ENCODE data around the gene SRPRA. TPM values are rescaled to one million over a fixed set of nuclear protein-coding genes. Genes with fewer than 3 reads are reported as not detected.

Gene SRPRA
- total and polyA plus RNA-seq, 4 donors = 28.7 to 143 (median 102) TPM

DNA sequence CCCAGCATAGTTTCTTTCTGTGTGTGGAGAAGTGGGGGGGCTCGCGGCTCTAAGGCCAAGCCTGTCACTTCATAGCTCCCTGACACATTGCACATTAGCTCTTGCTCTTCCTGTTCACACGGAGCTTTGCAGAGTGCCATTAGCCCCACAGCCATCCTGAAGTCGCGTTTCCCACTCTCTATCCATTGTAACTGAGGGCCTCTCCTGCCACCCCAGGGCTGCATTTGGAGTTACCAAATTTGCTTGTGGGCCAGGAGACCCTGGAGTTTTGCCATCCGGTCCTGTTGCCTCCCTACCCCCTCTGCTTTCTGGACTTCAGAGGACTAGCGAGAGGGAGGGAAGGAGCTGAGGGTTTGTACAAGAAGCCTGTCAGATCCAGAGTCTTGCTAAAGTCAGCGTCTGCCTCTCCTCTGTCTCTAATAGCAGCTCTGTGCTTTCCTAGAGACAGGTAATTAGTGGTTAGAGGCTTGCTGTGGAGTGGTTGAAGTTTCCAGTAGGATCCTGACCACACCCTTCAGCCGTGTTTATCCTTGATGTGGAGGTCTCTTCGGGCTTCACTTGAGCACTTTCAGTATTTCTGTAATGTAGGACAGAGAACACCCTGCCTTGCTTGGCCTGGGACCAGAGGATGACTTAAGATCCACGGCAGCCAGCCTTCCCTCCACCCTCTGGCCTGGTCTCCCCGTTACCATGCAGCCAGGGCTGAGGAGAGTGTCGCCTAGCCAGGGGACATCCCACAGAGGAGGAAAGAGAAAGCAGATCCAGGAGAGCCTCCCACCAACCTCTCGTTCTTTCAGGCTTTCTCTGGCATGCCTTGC lies 49.3 kb upstream of the SRPRA start:
- WGBS = 75% methylated on average over 14 of the region's 14 CpGs
- Histone ChIP-seq H3K27ac (ENCODE audit: low read depth in 1 of 2, low read length in 2 of 2) (peak overlapping the region; percentile 56 to 61), H3K9me3 (ENCODE audit: control insufficient read depth in 4 of 4, low read length in 3 of 4) (no peaks in the 10 kb centered on the region), H3K9ac (ENCODE audit: low read depth in 1 of 2, low read length in 2 of 2) (no peak overlapping the region), H3K4me1 (ENCODE audit: control insufficient read depth in 4 of 4, insufficient read depth in 4 of 4, low read length in 3 of 4) (peaks cover 0 to 5% (median 0%) of the 10 kb centered on the region in 4 donors), H3K4me3 (ENCODE audit: low read depth in 1 of 3, low read length in 3 of 3) (no peak overlapping the region), H3K27me3 (ENCODE audit: control insufficient read depth in 4 of 4, insufficient read depth in 4 of 4, low read length in 3 of 4) (no peaks in the 10 kb centered on the region), H3K36me3 (ENCODE audit: control insufficient read depth in 4 of 4, insufficient read depth in 3 of 4, low read depth in 1 of 4, low read length in 3 of 4) (no peaks in the 10 kb centered on the region)
- DNase-seq (ENCODE audit: low spot score) = no peak
- TF ChIP-seq HNF4A (conservative IDR thresholded peaks at IDR 0.05) = no peak
- TF ChIP-seq, protein P1, sequence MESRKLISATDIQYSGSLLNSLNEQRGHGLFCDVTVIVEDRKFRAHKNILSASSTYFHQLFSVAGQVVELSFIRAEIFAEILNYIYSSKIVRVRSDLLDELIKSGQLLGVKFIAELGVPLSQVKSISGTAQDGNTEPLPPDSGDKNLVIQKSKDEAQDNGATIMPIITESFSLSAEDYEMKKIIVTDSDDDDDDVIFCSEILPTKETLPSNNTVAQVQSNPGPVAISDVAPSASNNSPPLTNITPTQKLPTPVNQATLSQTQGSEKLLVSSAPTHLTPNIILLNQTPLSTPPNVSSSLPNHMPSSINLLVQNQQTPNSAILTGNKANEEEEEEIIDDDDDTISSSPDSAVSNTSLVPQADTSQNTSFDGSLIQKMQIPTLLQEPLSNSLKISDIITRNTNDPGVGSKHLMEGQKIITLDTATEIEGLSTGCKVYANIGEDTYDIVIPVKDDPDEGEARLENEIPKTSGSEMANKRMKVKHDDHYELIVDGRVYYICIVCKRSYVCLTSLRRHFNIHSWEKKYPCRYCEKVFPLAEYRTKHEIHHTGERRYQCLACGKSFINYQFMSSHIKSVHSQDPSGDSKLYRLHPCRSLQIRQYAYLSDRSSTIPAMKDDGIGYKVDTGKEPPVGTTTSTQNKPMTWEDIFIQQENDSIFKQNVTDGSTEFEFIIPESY (IDR thresholded peaks at IDR 0.05) = no peak
- TF ChIP-seq, protein P2, sequence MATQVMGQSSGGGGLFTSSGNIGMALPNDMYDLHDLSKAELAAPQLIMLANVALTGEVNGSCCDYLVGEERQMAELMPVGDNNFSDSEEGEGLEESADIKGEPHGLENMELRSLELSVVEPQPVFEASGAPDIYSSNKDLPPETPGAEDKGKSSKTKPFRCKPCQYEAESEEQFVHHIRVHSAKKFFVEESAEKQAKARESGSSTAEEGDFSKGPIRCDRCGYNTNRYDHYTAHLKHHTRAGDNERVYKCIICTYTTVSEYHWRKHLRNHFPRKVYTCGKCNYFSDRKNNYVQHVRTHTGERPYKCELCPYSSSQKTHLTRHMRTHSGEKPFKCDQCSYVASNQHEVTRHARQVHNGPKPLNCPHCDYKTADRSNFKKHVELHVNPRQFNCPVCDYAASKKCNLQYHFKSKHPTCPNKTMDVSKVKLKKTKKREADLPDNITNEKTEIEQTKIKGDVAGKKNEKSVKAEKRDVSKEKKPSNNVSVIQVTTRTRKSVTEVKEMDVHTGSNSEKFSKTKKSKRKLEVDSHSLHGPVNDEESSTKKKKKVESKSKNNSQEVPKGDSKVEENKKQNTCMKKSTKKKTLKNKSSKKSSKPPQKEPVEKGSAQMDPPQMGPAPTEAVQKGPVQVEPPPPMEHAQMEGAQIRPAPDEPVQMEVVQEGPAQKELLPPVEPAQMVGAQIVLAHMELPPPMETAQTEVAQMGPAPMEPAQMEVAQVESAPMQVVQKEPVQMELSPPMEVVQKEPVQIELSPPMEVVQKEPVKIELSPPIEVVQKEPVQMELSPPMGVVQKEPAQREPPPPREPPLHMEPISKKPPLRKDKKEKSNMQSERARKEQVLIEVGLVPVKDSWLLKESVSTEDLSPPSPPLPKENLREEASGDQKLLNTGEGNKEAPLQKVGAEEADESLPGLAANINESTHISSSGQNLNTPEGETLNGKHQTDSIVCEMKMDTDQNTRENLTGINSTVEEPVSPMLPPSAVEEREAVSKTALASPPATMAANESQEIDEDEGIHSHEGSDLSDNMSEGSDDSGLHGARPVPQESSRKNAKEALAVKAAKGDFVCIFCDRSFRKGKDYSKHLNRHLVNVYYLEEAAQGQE (IDR thresholded peaks at IDR 0.05) = no peak

- Histone ChIP-seq H3K4me1 (ENCODE audit: control insufficient read depth in 4 of 4, insufficient read depth in 4 of 4, low read length in 3 of 4) (peaks cover 0 to 5% (median 0%) of the 10 kb centered on the region in 4 donors), H3K27ac (ENCODE audit: low read depth in 1 of 2, low read length in 2 of 2) (peak overlapping the region; percentile 56 to 61), H3K4me3 (ENCODE audit: low read depth in 1 of 3, low read length in 3 of 3) (no peak overlapping the region), H3K27me3 (ENCODE audit: control insufficient read depth in 4 of 4, insufficient read depth in 4 of 4, low read length in 3 of 4) (no peaks in the 10 kb centered on the region), H3K9ac (ENCODE audit: low read depth in 1 of 2, low read length in 2 of 2) (no peak overlapping the region), H3K36me3 (ENCODE audit: control insufficient read depth in 4 of 4, insufficient read depth in 3 of 4, low read depth in 1 of 4, low read length in 3 of 4) (no peaks in the 10 kb centered on the region), H3K9me3 (ENCODE audit: control insufficient read depth in 4 of 4, low read length in 3 of 4) (no peaks in the 10 kb centered on the region)
- WGBS = 78% methylated on average over 1 of the region's 1 CpG
- no peak for DNase-seq (ENCODE audit: low spot score)
- TF ChIP-seq, protein P1 (IDR thresholded peaks at IDR 0.05) = no peak
- no peak for TF ChIP-seq HNF4G (IDR thresholded peaks at IDR 0.05)
- TF ChIP-seq FOXA1 (IDR thresholded peaks at IDR 0.05) = no peak
- no peak for TF ChIP-seq JUND (IDR thresholded peaks at IDR 0.05)
- TF ChIP-seq HNF4A (conservative IDR thresholded peaks at IDR 0.05) = no peak
- TF ChIP-seq EGR1 (IDR thresholded peaks at IDR 0.05; ENCODE audit: low read depth in 2 of 2) = no peak
- TF ChIP-seq RAD21 (IDR thresholded peaks at IDR 0.05) = no peak
- TF ChIP-seq, protein P3, sequence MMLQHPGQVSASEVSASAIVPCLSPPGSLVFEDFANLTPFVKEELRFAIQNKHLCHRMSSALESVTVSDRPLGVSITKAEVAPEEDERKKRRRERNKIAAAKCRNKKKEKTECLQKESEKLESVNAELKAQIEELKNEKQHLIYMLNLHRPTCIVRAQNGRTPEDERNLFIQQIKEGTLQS (IDR thresholded peaks at IDR 0.05) = no peak
- no peak for TF ChIP-seq MAX (IDR thresholded peaks at IDR 0.05)
- TF ChIP-seq TAF1 (conservative IDR thresholded peaks at IDR 0.05) = no peak
Measured at GRCh38 chr11:126317432-126317755, 48.7 kb upstream of the SRPRA start.

Data from liver (tissue), 9 donors.